HG03196 (cell line): Measurements from ENCODE around the gene QSOX1.

ENCODE experiments used
- ATAC-seq: cut with Tn5 transposase; IDR thresholded peaks from one replicate; pipeline ENCODE4 v1.9.1; 2021; ENCODE audit not compliant: unreplicated experiment

Gene QSOX1

GRCh38 chr1:180150982-180151381 is 3.7 kb upstream of the QSOX1 start:
- no peak for ATAC-seq

DNA sequence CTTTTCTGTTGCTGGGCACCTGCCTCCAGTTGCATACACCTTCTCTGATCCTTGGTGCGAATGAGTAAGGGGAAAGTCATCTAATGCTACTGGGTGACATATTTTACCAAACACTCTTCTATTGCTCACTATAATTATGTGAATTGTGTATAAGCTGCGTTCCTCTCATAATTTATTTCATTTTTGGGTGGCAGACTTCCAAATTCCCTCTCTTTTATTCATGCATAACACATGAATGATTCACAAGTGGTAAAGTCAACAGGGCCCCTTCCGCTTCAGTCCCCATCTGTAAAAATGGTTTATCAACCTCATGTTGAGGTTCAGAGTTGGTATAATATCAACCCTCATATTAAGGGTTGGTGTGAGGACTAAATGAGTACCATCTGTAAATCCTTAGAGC is 3.2 kb upstream of the QSOX1 start:
- no peak for ATAC-seq

GRCh38 chr1:180152588-180152987 is 2.1 kb upstream of the QSOX1 start:
- ATAC-seq, result no peak

GRCh38 chr1:180153032-180153431 is 1.6 kb upstream of the QSOX1 start:
- ATAC-seq, result no peak

GRCh38 chr1:180154003-180154324 is 705 bp upstream of the QSOX1 start:
- ATAC-seq, result no peak

- ATAC-seq, result no peak
Observed at GRCh38 chr1:180155182-180155682, 563 bp downstream of the QSOX1 start.

DNA sequence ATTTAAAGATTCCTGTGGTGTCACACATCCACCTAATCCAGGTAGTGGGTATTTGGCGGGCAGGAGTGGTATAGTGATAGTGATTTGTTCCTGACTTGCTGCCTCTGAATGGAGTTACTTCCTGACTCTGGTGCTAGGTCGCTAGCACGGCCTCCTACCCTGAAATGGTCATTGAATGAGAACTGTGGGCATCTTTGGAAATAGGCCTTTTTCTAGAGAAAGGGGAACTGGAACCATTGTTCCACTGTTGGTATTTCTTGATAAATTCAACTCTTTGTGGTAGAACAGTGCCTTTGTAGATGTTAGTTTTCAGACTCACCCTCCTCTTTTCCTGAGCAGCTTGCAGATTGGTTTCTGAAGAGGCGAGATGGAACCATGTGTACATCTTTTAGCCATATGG is 1.5 kb downstream of the QSOX1 start:
- no peak for ATAC-seq

GRCh38 chr1:180156631-180157091 is 2.0 kb downstream of the QSOX1 start:
- no peak for ATAC-seq

GRCh38 chr1:180157108-180157507 is 2.4 kb downstream of the QSOX1 start:
- ATAC-seq, result no peak

- no peak for ATAC-seq
Observed at GRCh38 chr1:180157576-180158057, 2.9 kb downstream of the QSOX1 start.

GRCh38 chr1:180158149-180159147 is 3.8 kb downstream of the QSOX1 start:
- no peak for ATAC-seq

GRCh38 chr1:180160357-180160756 is 5.7 kb downstream of the QSOX1 start:
- ATAC-seq, result no peak

DNA sequence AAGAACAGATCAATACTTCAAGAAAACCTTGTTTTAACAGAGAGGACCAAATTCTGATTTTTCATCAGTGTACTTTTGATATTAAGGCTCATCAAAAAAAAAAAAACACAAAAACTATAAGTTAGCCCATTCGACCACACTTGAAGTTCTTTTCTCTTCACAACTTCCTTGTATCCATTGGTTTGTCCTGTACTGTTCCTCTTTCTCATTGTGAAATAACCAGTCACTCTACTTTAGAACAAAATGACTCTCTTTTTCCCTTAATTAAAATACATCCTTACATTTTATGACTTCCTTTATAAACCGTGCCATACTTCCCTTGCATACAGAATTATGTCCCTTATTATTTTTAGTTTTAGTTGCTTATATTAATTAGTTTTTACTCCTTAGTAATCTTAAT is 8.4 kb downstream of the QSOX1 start:
- ATAC-seq, result no peak

GRCh38 chr1:180165096-180165495 is 10.4 kb downstream of the QSOX1 start:
- no peak for ATAC-seq

DNA sequence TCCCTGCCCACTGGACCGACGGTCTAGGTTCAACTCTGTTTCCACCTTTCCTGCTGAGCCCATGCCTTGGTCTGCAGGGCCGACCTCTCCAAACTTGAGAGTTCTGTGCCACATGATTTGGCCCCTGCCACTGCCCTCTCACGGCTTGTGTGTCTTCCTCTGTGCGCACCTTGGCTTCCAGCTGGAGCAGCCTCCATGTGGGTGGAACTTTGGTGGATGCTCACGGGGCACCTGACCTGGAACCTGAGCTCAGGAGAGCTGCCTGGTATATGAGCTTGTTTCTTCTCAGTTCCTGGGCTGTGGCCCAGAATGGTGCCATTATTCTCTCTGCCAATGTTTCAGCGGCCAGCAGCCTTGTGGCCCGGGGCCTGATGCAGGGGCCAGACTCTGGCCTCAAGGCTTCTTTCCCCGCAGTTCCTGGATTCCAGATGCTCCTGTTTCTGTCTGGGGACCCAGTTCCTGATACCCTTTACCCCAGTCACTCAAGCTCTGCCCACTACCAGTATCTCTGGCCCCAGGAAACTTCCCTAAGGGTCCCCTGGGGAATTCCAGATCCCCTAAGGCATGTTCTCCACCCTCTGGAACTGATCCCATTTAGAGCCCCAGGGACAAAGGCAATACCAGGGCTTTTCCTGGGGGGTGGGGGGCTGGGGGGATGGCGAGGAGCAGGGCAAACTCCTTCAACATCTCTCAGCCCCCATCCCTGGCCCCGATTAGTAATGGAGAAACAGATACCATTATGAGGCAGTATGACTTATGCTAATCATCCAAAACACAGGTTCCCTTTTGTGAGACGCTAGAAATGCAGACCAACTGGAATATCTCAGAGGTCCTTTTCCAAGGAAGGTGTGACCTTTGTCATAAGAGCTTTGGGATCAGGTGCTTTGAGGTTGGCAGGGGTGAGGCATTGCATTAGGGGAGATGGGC is 11.1 kb downstream of the QSOX1 start:
- ATAC-seq, result no peak

GRCh38 chr1:180166436-180166800 is 11.7 kb downstream of the QSOX1 start:
- no peak for ATAC-seq

DNA sequence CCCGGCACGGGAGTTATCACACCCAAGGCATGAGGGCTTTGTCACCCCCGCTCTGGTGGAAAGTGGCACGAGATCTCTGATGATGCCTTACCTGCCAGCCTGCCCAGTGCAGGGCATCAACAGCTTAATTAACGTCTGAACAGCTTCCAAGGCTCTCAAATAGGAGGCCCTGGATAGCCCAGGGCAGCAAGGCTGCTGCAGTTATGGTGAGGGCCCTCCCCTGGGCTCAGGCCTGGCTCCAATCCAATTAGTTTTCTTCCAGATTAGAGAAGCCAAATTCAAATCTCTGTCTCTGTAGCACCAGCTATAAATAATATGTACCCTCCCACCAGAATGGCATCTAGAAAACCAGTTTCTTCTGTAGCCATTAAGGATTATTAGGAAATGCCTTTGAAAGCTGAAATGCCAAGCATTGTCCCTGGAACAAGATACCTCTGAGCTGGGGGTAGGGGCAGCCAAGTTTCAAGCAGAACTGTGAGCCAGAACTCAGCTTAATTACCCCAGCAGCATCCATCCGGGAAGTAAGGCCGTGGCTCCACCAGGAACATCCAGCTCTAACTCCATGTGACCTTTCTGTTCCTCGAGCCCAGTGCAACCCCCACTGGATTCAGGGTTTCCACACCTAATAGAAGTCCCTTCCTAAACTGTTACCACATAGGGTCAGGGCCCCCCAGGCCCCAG is 12.5 kb downstream of the QSOX1 start:
- ATAC-seq, result no peak

DNA sequence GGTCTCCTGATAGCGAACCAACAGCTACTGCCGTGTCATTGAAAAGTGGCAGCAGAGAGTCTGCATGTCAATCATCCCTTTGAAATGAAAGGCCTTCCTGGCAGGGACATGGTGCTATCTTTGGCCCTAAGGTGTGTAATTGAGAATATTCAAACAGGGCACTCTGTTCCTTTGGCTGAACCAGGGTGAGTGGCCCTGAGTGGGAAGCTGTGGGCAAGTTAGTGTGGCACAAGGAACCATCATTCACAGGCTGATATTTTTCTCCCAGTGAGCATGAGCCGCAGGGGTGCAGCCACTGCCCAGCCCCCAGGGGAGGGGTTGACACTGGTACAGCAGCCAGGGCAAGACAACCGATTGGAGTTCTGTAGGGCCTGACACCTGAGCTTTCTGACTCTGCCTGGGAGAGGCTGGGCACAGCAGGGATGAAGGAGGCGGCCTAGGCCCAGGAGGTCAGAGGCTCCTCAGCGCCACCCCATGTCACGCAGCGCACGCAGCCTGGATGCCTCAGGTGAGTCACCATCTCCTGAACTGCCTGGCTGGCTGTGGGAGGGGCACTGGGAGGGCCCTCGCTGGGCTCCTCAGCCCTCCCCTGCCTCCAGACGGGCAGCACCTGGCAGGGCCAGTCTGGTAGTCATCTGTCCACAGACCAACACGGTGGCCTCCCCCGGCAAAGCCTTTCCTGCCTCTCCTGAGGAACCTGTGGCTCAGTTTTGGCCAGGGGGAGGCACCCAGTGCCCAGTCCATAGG is 13.2 kb downstream of the QSOX1 start:
- ATAC-seq, result no peak

- peak; percentile 48 for ATAC-seq
Observed at GRCh38 chr1:180168786-180169639, 14.3 kb downstream of the QSOX1 start.
